ENCODE results near the gene ZBTB20.
"Not testable (repeated sequence)": the region's sequence is repeated elsewhere in the genome, so short reads cannot be mapped to it uniquely, and the experiment has no call there.

The ZBTB20 gene

DNA sequence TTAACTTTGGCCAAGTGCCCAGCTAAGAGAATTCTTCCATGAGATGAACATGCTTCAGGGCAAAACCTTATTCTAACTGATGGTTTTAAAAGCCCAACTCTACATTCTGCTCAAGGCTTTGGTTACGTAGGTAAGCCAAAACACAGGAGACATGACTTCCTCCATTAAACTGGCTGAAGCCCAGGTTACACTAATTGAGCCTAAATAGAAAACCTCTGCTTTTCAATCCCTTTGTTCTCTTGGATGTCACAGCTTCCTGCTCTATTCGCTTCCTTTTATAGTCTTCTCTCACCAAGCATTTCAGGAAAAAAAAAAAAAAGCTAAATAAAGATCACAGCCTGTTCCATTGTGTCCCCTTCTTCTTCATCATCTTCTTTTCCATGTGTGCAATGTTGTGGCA is 432.9 kb downstream of the ZBTB20 start:
- DNase-seq (ENCODE audit: low read depth): no peak

DNA sequence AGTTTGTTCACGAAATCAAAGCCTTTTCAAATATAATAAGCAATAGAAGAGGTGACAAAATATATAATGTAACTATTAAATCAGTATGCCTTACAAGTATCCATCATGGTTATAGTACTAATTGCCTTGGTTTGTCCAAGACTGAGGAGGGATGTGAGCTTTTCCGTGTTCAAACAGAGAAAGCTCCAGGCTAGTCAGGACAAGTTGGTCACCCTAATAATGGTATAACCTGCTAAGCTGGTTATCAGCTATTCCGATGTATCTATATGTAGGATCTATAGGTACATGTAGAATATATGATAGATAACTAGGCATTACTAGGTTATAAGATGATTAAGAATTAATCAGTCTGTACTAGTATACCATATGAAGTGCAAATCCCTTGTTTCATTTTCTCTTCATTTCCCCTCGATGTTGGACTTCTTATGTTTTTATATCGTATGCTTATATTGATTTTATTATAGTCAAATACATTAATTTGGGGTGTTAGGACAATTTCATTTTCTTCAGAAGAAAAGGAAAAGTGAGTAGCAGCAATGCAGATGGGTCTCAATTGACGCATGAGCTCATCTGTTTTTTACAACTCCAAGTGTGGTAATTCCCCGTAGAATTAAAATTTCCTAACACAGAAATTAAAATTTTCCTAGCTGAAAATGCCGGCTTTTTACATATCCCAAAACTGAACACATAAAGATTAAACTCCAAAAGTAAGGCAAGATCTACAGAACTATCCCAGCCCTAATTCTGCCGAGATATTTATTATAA is 434.2 kb downstream of the ZBTB20 start:
- DNase-seq (ENCODE audit: low read depth): no peak

DNA sequence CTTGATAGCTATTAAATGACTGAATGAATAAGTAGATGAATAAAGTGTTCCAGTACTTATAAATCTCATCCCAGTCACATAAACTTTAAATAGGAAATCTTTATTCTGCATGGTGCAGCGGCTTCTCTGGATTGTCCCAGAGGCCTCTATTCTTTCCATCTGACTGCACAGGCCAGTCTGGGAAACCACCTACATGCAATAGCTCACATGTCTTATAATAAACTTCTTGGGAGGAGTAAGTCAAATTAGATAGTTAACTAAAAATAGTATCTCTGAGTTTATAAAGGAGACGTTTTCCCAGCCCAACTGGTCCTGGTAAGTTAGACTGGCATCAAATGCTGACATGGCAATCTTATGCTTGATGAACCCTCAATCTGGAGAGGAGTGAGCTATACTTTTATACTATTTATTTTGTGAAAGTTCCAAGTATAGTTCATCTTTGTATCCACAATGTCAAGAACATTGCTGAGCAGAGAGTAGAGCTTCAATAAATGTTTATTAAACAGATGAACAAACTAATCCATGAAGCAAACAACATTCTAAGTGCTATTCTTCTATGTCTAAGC is 435.7 kb downstream of the ZBTB20 start:
- no peak for DNase-seq (ENCODE audit: low read depth)

DNA sequence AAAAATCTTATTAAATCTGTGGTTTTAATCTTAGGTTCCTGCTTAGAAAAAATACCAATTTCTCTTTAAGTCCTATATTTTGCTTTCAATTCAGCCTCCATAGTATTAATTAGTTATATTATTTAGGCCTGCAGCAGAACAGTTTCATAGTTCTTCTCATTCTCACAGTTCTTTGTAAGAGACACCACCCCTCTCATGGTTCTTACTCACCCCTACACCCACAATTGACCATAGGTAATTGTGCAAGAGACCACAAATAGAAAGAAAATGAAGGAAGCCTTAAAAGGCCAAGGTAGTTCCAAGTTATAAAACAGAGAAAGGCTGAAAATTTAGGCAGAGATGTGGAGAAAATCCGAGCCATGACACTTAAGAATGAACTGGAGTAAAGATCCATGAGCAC is 438.0 kb downstream of the ZBTB20 start:
- peak; percentile 31 for DNase-seq (ENCODE audit: low read depth)

DNA sequence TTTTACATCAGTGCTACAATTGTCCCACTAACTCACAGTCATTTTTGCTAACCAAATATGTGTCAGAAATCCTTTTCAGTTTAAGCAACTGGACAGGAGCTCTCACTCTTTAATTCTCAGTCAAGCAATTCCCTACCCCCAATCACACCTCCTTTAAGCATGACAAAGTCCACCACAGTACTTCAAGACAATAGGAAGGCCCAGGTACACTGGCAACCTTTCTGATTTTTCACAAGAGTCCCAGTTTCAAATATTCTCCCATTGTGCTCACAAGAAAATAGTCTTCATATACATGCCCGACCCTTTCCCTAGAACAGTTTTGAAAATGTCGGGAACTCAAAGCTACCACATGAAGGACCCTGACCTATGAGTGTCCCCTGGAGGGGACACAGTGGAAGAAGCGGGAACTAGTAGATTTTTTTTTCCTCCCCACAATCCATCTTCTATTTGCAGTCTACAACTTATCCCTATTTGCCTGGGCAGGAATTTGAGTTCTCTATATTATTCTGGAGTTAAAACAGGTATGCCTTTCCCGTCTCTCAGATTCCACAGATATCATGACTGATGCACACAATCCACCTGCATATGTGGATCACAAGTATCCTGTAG is 439.7 kb downstream of the ZBTB20 start:
- no peak for DNase-seq (ENCODE audit: low read depth)

DNA sequence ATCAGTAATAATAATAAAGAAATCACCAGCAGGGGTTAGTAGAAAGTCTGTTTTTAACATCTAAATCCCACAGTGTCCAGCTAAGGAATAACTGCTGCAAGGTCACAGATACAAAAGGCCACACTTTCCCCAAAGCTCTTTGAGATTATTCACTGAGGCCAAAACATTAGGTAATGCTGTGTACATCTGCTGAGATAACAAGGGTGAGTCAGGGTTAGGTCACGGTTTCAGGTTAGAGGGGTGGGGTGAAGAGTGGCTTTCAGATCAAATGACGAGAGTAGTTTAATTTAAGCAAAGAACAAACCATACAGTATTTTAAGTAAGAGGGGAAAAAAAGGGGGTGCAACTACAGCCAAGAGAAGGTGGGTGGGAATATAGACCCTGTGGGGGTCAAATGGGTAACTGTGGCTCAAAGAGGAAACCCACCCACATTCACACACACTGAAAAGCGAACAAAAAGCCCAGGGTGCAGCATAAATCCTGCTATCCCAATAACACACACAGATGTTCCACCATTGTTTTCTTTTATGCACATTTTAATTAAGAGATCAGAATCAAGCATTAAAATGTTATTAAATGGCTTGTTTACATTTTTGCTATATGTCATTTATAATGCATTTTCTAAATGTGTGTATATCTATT is 440.4 kb downstream of the ZBTB20 start:
- DNase-seq (ENCODE audit: low read depth): peak; percentile 82

GRCh38 chr3:114700637-114701234 is 446.4 kb downstream of the ZBTB20 start:
- no peak for DNase-seq (ENCODE audit: low read depth)

DNA sequence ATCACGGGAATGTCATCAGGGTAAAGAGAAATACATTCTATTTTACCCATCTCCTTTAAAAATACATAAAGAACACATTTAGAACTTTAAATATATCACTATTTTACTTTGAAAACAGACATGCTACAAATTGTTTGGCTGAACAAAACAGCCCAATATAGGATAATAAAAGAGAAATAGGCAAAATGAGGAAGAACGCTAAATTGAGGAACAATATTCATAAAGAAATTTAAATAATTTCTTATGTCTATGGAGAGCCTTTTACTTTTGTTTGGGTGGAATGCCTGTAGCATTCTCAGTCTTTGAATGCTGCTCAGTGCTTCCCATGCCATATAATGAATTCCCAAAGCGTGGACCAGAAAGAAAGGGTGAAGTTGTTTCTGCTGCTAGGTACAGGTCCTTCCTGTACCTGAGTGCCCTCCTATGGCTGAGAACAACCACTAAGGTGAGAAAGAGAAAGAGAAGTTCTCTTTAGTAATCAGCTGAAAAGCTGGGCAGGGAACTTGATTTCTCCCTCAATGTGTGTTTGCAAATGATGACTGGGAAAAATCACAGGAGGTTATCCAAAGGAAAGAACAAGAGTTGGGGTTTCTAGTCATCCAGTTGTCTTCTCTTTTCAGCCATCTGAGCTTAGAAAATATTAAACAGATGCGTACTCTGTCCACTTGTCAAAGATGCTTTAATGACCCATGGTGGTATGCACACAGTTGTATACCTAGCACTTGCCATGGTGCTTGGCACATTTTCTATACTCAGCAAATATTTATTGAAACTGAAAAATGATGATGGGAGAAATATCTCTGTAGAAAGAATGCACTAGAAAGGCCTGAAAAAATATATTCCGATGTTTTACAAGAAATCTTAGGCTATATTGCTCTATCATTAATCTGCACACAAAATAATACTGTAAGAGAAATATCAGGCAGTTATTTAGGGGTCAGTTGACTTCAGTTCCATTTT is 448.7 kb downstream of the ZBTB20 start:
- no peak for DNase-seq (ENCODE audit: low read depth)

GRCh38 chr3:114697401-114697800 is 449.7 kb downstream of the ZBTB20 start:
- DNase-seq (ENCODE audit: low read depth): no peak

GRCh38 chr3:114694251-114694650 is 452.8 kb downstream of the ZBTB20 start:
- no peak for DNase-seq (ENCODE audit: low read depth)

GRCh38 chr3:114691871-114692270 is 455.2 kb downstream of the ZBTB20 start:
- DNase-seq (ENCODE audit: low read depth): no peak

DNA sequence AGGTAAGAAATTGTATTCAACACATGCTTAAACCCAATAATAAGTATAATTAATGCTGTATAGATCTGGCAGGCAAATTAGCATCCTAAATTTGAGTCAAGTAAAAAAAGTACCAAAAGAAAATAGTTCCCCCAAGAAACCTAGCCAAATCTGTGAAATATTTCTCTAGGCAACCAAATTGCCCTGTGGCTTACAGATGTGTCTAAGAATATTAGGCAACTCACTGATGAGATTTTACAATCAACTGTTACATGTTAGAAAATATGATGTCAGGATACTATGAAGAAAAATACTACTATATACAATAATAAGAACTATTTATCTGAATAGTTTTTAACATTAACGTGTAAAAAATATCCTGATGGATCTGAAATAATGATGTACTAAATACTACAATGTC is 456.2 kb downstream of the ZBTB20 start:
- no peak for DNase-seq (ENCODE audit: low read depth)

GRCh38 chr3:114687151-114687550 is 459.9 kb downstream of the ZBTB20 start:
- no peak for DNase-seq (ENCODE audit: low read depth)

GRCh38 chr3:114686621-114687020 is 460.5 kb downstream of the ZBTB20 start:
- DNase-seq (ENCODE audit: low read depth): peak; percentile 26

- peak; percentile 13 for DNase-seq (ENCODE audit: low read depth)
These were observed 461.9 kb downstream of the ZBTB20 start for GRCh38 chr3:114685161-114685560.

DNA sequence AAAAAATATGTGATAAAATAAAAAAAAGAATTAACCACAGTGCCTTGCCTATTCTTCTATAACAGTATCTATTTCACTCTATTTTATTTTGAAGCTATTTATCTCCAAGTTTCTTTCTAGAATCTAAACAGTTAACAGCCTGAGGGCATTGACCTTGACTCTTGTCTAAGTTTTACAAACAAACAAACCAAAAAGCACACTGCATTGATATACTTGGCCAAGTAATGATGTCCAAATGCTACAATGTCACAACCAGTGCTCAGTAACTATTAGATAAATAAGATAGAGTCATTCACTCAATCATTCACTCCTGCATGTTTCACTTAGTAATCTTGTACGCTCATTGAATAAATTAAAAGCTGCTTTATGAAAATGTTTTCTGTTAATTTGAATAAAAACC is 466.8 kb downstream of the ZBTB20 start:
- DNase-seq (ENCODE audit: low read depth): no peak

GRCh38 chr3:114679773-114680172 is 467.3 kb downstream of the ZBTB20 start:
- DNase-seq (ENCODE audit: low read depth): not testable (repeated sequence)

- no peak for DNase-seq (ENCODE audit: low read depth)
These were observed 472.0 kb downstream of the ZBTB20 start for GRCh38 chr3:114675104-114675503.

DNA sequence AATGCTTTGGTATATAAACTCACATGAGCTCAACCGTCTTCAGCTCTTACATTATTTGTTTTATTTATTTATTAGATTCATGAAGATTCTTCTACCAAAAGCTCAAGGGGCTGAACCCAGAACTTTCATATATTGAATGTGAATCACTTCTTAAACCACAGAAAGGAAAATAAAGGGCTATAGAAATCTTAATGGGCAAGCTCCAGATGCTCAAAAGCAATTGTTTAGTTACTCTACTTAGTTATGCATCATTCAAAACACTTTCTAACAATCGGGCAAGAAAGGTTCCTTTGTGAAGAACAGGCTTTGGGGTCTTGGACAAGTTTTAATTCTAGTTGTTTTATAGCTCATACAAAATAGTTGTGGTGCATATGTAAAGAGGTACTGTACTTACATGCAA is 473.1 kb downstream of the ZBTB20 start:
- DNase-seq (ENCODE audit: low read depth): no peak

- DNase-seq (ENCODE audit: low read depth): no peak
These were observed 473.6 kb downstream of the ZBTB20 start for GRCh38 chr3:114673481-114673880.

DNA sequence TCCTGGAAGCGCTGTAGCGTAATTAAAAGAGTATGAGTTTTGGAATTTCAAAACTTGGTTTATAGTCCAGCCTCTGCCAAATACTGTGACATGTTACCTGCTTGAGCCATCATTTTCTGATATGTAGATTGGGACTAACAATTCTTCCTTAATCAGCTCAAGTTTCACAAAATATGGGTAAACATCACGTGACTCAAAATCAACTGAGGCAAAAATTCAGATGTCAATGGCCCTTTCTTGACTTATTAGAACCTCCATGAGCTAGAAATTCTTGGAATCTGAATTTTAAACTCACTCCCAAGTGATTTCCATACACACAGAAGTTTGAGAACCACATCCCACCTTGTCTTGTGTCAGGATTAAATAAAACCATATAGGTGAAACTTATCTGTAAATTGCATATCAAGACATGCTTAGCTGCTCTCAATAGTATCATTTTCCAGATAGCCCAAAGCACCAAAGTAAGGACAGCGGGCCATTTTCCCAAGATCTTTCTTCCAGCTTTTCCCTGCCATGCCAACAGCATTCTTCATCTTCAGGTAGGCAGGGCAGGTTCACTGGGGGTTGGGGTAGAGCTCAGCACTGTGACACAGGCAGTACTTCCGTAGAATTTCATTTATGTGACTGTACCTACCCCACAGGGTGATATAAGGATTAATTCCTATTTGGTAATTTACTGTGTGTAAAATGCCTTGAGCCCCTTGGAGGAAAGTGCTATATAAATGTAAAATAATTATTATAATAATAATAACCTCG is 474.2 kb downstream of the ZBTB20 start:
- DNase-seq (ENCODE audit: low read depth): no peak
